Measurements from ENCODE around the gene MAP7D2. TPM values are rescaled to one million over a fixed set of nuclear protein-coding genes. Genes with fewer than 3 reads are reported as not detected.

The MAP7D2 gene
- total RNA-seq, 1 experiment from 2014 or later: 0.15 TPM

GRCh38 chrX:20007962-20008622, 108.6 kb downstream of the MAP7D2 start:
- ChIA-PET POLR2A (no interaction called here), CTCF (no interaction called here)

More at GRCh38 chrX:20007962-20008622, 108.6 kb downstream of the MAP7D2 start:
- DNase-seq (ENCODE audit: low read depth, low spot score) (no peak), ATAC-seq (no peak)
- Histone ChIP-seq H3K9ac (ENCODE audit: low read length) (no peak overlapping the region), H2AFZ (ENCODE audit: low read depth, low read length, poor library complexity, severe bottlenecking) (no peak overlapping the region), H3K27ac (ENCODE audit: low read depth, low read length) (no peak overlapping the region), H3K79me2 (ENCODE audit: insufficient read depth, low read length) (no peaks in the 10 kb centered on the region), H3K4me3 (replicated peaks in 1 of 2; ENCODE audit: low read depth in 1 of 2, low read length in 2 of 2) (no peak overlapping the region), H3K27me3 (ENCODE audit: insufficient read depth, low read length) (no peaks in the 10 kb centered on the region), H3K36me3 (ENCODE audit: control insufficient read depth in 1 of 2, insufficient read depth in 2 of 2, low read length in 2 of 2) (no peaks in the 10 kb centered on the region), H3K9me3 (ENCODE audit: control insufficient read depth in 1 of 2, insufficient read depth in 1 of 2, low read depth in 1 of 2, low read length in 2 of 2) (no peaks in the 10 kb centered on the region), H3K4me1 (ENCODE audit: control insufficient read depth in 1 of 2, insufficient read depth in 2 of 2, low read length in 2 of 2) (no peaks in the 10 kb centered on the region), H4K20me1 (ENCODE audit: insufficient read depth) (no peaks in the 10 kb centered on the region), H3K9me2 (ENCODE audit: insufficient read depth) (no peaks in the 10 kb centered on the region), H3K4me2 (ENCODE audit: low read length) (no peak overlapping the region)
- RAD21 ChIA-PET (ENCODE audit: low non-redundant PET in 1 of 2, low total read pairs in 2 of 2, uncharacterized antibody in 2 of 2, unreplicated experiment in 2 of 2): no interaction called here
- intact Hi-C loops (cut with micrococcal nuclease): no loop called here
- BruUV-seq (replicated peaks): no TSS peak
- TF ChIP-seq POLR2AphosphoS5 (IDR thresholded peaks at IDR 0.05; ENCODE audit: low read depth, low read length): no peak
- TF ChIP-seq TCF7L2 (IDR thresholded peaks at IDR 0.05; ENCODE audit: borderline replicate concordance, extremely low read depth, insufficient read depth, insufficient read length): no peak
- no peak for TF ChIP-seq SP1 (IDR thresholded peaks at IDR 0.05; ENCODE audit: low read depth)
- no peak for TF ChIP-seq ELF1 (IDR thresholded peaks at IDR 0.05; ENCODE audit: borderline replicate concordance, low read depth)
- TF ChIP-seq EGR1 (IDR thresholded peaks at IDR 0.05; ENCODE audit: low read depth): no peak
- no peak for TF ChIP-seq ZNF274 (IDR thresholded peaks at IDR 0.05; ENCODE audit: low read depth, low read length)
- TF ChIP-seq EZH2 (IDR thresholded peaks at IDR 0.05): no peak
- TF ChIP-seq FOSL1 (IDR thresholded peaks at IDR 0.05; ENCODE audit: low read depth): no peak
- no peak for TF ChIP-seq CEBPB (IDR thresholded peaks at IDR 0.05; ENCODE audit: low read depth)
- TF ChIP-seq, protein P1, sequence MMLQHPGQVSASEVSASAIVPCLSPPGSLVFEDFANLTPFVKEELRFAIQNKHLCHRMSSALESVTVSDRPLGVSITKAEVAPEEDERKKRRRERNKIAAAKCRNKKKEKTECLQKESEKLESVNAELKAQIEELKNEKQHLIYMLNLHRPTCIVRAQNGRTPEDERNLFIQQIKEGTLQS (IDR thresholded peaks at IDR 0.05): no peak
- TF ChIP-seq POLR2A (IDR thresholded peaks at IDR 0.05; ENCODE audit: borderline replicate concordance, extremely low read depth, insufficient read depth, insufficient read length): no peak
- no peak for TF ChIP-seq RAD21 (IDR thresholded peaks at IDR 0.05; ENCODE audit: low read depth)
- no peak for TF ChIP-seq SRF (IDR thresholded peaks at IDR 0.05; ENCODE audit: low read depth)
- TF ChIP-seq ZFX (IDR thresholded peaks at IDR 0.05): no peak
- TF ChIP-seq, protein P2, sequence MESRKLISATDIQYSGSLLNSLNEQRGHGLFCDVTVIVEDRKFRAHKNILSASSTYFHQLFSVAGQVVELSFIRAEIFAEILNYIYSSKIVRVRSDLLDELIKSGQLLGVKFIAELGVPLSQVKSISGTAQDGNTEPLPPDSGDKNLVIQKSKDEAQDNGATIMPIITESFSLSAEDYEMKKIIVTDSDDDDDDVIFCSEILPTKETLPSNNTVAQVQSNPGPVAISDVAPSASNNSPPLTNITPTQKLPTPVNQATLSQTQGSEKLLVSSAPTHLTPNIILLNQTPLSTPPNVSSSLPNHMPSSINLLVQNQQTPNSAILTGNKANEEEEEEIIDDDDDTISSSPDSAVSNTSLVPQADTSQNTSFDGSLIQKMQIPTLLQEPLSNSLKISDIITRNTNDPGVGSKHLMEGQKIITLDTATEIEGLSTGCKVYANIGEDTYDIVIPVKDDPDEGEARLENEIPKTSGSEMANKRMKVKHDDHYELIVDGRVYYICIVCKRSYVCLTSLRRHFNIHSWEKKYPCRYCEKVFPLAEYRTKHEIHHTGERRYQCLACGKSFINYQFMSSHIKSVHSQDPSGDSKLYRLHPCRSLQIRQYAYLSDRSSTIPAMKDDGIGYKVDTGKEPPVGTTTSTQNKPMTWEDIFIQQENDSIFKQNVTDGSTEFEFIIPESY (IDR thresholded peaks at IDR 0.05; ENCODE audit: extremely low read depth, insufficient replicate concordance, low read length): no peak

All from HCT116 (cell line).